Fibroblast of peridontal ligament (primary cell): Measurements from ENCODE around the gene FAM185A.
"Not testable (repeated sequence)": the region's sequence is repeated elsewhere in the genome, so short reads cannot be mapped to it uniquely, and the experiment has no call there.

ENCODE experiments used
- DNase-seq: peaks from one replicate; pipeline ENCODE4 v3.0.0-alpha.2; 2010; ENCODE audit errors: extremely low read depth

FAM185A gene

DNA sequence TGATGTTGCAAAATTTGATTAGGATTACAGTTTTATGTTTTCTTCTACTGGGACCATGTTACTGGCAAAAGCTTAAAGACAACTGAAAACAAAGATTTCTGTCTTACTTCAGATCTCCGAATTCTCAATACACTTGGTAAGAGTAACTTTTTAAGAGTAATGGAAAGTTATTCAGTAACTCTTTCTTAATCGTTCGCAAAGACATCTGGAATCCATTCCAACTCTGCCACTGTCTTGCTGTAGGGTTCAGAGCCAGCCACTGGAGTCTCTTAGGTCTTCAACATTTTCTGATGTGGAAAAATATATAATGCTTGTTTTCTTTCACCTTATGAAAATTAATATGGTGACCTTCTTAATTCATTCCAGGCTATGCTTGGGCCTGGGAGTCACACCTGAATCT is 29.9 kb downstream of the FAM185A start:
- peak; percentile 11 for DNase-seq

DNA sequence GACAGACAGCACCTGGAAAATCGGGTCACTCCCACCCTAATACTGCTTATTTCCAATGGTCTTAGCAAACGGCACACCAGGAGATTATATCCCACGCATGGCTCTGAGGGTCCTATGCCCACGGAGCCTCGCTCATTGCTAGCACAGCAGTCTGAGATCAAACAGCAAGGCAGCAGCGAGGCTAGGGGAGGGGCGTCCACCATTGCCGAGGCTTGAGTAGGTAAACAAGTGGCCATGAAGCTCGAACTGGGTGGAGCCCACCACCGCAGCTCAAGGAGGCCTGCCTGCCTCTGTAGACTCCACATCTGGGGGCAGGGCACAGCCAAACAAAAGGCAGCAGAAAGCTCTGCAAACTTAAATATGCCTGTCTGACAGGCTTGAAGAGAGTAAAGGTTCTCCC is 32.1 kb downstream of the FAM185A start:
- DNase-seq, result not testable (repeated sequence)

GRCh38 chr7:102788770-102789169 is 40.0 kb downstream of the FAM185A start:
- DNase-seq, result not testable (repeated sequence)

DNA sequence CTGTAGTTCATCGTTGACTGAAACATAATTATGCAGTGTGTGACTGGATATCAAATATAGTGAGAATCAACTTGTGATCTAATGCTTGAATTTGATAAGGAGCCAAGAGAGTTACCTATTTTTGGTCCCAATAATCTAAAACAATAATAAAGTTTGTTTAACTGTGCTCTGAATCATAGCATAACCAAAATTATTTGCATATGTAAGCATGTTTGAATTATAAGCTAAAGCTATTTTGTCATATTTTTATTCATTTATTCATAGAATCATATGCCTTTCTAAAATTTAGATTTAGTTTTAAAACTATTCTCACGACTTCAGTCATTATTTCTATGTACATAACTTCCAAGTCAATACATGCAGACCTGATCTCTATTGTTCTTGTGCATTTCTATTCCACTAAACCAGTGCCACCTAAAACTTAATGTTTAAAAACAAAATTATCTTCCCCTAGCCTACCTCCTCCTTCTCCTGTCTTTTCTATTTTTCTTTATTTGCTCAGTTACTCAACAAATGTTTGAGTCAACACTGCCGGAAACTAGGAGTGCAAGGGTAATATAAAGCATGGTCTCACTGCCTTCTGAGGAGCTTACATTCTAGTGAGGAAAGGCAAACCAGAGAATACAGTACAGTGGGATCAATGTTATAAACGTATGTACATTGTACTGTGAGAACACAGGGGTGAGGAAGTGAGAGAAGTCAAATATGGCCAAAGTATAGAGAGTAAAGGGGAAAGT is 41.7 kb downstream of the FAM185A start:
- DNase-seq, result not testable (repeated sequence)

DNA sequence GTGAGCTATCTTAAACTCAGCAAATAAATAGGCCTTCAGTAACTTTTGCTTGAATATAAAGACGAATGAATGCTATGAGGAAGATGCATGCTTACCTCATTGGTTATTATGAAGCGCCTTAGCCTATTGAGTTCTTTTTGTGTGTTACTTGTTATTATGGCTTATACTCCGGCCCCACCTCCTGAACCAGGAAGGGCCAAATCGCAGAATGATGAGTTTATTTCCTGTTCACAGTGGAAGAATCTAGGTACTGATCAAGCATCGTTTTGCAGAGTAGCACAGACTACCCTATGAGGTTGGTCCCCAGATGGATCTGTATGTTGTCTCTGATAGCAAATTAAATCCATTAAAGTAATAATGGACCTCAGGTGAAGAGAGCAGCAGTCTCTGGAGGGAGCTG is 42.6 kb downstream of the FAM185A start:
- not testable (repeated sequence) for DNase-seq

GRCh38 chr7:102791831-102792230 is 43.0 kb downstream of the FAM185A start:
- DNase-seq, result not testable (repeated sequence)

DNA sequence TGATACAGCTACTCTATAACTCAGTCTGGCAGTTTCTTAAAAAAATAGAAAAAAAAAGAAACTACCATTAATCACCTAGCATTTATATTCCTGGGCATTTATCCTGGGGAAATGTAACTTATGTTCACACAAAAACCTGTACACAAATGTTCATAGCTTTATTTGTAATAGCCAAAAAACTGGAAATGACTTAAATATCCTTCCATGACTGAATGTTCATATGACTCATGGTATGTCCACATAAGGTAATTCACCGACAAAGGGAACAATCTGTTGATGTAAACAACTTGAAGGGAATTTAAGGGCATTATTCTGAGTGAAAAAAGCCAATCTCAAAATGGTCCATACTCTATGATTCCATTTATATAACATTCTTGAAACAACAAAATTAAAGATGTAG is 45.8 kb downstream of the FAM185A start:
- DNase-seq, result not testable (repeated sequence)

- peak; percentile 57 for DNase-seq
These were observed 47.3 kb downstream of the FAM185A start for GRCh38 chr7:102795987-102796595.

DNA sequence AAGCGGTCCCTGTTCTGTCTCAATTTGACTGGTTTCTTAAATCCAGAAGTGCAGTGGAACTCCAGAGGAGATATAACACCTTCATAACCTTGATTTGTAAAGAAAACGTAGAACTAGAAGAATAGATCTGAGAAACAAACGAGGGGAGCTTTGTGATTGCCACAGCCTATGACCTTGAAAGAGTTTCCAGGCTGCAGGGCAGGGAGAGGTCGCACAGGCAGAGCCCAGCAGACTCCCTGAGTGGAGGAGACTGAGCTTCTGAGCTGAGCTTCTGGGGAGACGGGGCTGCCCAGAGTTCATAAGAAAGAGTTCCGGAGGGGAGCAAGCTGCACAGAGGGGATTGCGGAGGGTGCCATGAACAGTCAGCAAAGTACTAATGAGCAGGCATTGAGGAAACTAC is 57.8 kb downstream of the FAM185A start:
- no peak for DNase-seq

- peak; percentile 15 for DNase-seq
These were observed 62.1 kb downstream of the FAM185A start for GRCh38 chr7:102810916-102811315.

DNA sequence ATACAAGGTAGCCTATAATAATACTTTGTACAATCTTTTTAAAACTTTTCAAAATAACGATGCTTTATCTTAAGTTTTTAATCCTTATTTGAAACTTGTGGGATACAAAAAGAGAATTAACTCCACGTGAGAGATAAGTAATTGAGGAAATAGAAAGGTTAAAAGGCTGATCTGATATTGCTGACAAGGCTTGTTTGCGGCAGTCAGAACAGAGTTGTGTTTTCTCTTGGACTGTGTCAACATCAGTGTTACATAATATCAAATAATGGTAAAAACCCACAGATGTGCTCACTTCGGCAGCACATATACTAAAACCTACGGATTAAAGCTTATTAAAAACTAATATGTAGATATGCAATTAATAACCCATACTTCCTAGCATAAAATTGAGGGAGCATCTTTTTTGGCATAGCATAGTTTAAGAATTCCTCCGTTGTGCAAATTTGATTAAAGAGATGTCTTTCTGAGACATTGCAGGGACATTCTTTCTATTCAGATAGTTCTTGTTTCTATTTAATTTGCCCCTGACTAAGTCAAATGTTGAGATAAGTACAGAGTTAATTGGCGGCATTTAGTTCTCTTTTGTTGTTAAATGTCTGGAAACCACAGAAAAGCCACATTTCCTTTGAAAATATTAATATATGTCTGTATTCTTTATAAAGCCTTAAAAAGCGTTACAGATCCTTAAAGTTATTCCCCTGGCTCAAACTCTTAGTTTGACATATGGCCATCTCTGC is 63.3 kb downstream of the FAM185A start:
- DNase-seq, result no peak

GRCh38 chr7:102813191-102814024 is 64.6 kb downstream of the FAM185A start:
- no peak for DNase-seq

GRCh38 chr7:102814025-102814471 is 65.2 kb downstream of the FAM185A start:
- peak; percentile 37 for DNase-seq

DNA sequence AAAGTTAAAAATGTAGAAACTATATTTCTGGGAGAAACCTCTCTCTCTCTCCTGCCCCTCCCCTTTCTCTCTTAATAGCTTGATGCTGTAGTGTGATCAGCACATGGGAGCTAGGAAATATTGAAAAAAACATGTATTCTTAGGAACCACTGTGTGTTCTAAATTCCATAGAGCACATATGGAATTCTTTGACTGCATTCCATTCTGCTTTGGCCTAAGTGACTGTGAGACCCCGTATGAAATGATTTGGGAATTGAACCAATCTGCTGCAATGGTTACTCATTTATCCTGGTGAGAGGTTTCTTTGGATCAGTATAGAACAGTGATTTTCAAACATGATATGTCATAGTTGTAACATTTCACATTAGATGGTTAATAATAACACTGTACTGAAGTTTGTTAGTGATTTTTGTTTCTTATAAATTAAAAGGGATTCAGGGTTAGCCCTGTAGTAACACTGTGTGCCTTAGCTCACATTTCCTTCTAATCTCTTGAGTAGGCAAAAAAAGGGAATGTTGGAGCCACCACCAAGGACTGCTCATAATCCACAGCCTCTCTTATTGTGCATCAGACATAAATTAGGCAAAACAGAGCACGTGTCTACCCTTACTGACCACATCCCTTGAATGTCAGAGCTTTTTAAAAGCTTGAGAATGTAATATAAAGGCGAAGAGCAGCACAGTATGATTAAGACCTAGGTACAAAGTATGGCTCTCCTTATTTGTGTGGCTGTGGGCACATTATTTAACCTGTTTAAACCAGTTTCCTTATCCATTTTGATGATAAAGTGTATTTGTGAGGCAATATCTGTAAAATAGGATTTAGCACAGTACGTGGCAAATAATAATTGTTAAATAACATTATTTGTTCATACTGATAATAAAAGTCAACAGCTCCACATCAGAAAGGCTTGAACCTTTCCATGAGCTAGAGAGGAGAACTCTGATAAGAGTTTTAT is 69.1 kb downstream of the FAM185A start:
- DNase-seq, result no peak

- DNase-seq, result no peak
These were observed 70.4 kb downstream of the FAM185A start for GRCh38 chr7:102819151-102819550.

DNA sequence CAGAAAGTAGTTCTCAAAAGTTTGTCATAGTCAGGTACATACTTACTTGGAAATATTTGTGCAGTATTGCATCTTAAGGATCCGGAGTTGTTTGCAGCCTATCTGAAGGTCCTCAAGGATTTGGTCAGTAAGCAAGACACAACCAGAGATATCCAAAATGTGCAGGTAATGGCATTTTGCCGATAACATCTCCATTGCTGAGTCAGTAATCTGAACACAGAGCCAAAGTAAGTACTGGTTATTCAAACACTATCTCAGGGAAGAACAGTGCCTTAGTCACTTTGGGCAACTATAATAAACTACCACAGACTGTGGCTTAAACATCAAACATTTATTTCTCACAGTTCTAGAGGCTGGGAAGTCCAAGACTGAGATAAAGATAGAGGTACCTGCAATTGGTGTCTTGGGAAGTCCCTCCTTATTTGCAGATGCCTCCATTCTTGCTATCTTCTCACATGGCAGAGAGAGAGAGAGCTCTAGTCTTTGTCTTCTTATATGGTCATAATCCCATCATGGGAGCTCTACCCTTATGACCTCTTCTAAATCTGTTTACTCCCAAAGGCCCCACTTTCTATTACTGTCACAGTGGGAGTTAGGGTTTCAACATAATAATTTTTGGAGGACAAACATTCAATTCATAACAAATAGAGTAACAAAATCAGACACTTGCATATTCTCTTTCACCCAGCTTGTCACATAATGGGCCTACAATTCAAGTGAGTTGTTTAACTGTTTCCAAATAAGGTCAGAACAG is 73.4 kb downstream of the FAM185A start:
- no peak for DNase-seq

GRCh38 chr7:102823390-102824119 is 74.8 kb downstream of the FAM185A start:
- peak; percentile 28 for DNase-seq

DNA sequence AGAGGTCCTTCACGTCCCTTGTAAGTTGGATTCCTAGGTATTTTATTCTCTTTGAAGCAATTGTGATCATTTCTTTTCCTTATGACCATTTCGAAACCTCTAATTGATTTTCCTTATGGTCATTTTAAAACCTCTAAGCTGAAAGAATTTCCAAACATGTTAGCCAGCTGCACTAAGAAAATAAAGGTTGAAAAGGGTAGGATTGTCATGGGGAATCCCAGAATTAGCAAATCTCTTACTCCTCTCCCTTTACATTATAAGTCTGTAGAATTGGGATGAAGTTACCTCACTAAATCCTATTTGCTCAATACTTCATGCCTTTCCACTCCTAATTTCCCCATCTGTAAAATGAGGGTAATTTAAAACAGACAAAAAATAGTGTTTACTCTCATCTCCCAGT is 79.5 kb downstream of the FAM185A start:
- peak; percentile 80 for DNase-seq

GRCh38 chr7:102829075-102829474 is 80.3 kb downstream of the FAM185A start:
- no peak for DNase-seq
